ENCODE results near the gene CA5A. TPM values are rescaled to one million over a fixed set of nuclear protein-coding genes. Genes with fewer than 3 reads are reported as not detected.
"Not testable (repeated sequence)": the region's sequence is repeated elsewhere in the genome, so short reads cannot be mapped to it uniquely, and the experiment has no call there.

Gene CA5A
- polyA plus RNA-seq, 1 donor, result 0.03 TPM

GRCh38 chr16:87948119-87948545 lies 11.8 kb upstream of the CA5A start:
- no peak overlapping the region for H3K4me3 ChIP-seq (ENCODE audit: low read length)
- no peaks in the 10 kb centered on the region for H3K9me3 ChIP-seq (ENCODE audit: control insufficient read depth, low read depth, low read length)
- H3K4me1 ChIP-seq (ENCODE audit: control insufficient read depth, insufficient read depth, low read length), result peaks cover 26% of the 10 kb centered on the region
- peak; percentile 38 to 83 for DNase-seq
- no peaks in the 10 kb centered on the region for H3K36me3 ChIP-seq (ENCODE audit: control insufficient read depth, insufficient read depth, low read length)
- WGBS (ENCODE audit: insufficient coverage, low lambda C conversion rate), result no CpG with 5 or more reads among the region's 12 CpGs
- peak overlapping the region; percentile 53 for H3K27ac ChIP-seq (ENCODE audit: low read length)
- no peaks in the 10 kb centered on the region for H3K27me3 ChIP-seq (ENCODE audit: control insufficient read depth, insufficient read depth, low read length)

- no CpG with 5 or more reads among the region's 22 CpGs for WGBS (ENCODE audit: insufficient coverage, low lambda C conversion rate)
- Histone ChIP-seq H3K4me3 (ENCODE audit: low read length) (no peak overlapping the region), H3K4me1 (ENCODE audit: control insufficient read depth, insufficient read depth, low read length) (peaks cover 21% of the 10 kb centered on the region), H3K36me3 (ENCODE audit: control insufficient read depth, insufficient read depth, low read length) (no peaks in the 10 kb centered on the region), H3K27me3 (ENCODE audit: control insufficient read depth, insufficient read depth, low read length) (no peaks in the 10 kb centered on the region), H3K9me3 (ENCODE audit: control insufficient read depth, low read depth, low read length) (no peaks in the 10 kb centered on the region), H3K27ac (ENCODE audit: low read length) (peak overlapping the region; percentile 53)
- no peak for DNase-seq
Observed at GRCh38 chr16:87947356-87948118, 11.2 kb upstream of the CA5A start.

GRCh38 chr16:87946596-87947347 lies 10.4 kb upstream of the CA5A start:
- WGBS (ENCODE audit: insufficient coverage, low lambda C conversion rate), result no CpG with 5 or more reads among the region's 14 CpGs
- Histone ChIP-seq H3K27ac (ENCODE audit: low read length) (no peak overlapping the region), H3K4me3 (ENCODE audit: low read length) (no peak overlapping the region), H3K4me1 (ENCODE audit: control insufficient read depth, insufficient read depth, low read length) (peaks cover 19% of the 10 kb centered on the region), H3K9me3 (ENCODE audit: control insufficient read depth, low read depth, low read length) (no peaks in the 10 kb centered on the region), H3K27me3 (ENCODE audit: control insufficient read depth, insufficient read depth, low read length) (no peaks in the 10 kb centered on the region), H3K36me3 (ENCODE audit: control insufficient read depth, insufficient read depth, low read length) (no peaks in the 10 kb centered on the region)
- DNase-seq, result no peak

- peak; percentile 89 to 92 for DNase-seq
- peak overlapping the region; percentile 48 for H3K4me3 ChIP-seq (ENCODE audit: low read length)
- peaks cover 19% of the 10 kb centered on the region for H3K4me1 ChIP-seq (ENCODE audit: control insufficient read depth, insufficient read depth, low read length)
- no peaks in the 10 kb centered on the region for H3K9me3 ChIP-seq (ENCODE audit: control insufficient read depth, low read depth, low read length)
- H3K36me3 ChIP-seq (ENCODE audit: control insufficient read depth, insufficient read depth, low read length), result no peaks in the 10 kb centered on the region
- peak overlapping the region; percentile 52 for H3K27ac ChIP-seq (ENCODE audit: low read length)
- no peaks in the 10 kb centered on the region for H3K27me3 ChIP-seq (ENCODE audit: control insufficient read depth, insufficient read depth, low read length)
- WGBS (ENCODE audit: insufficient coverage, low lambda C conversion rate), result no CpG with 5 or more reads among the region's 22 CpGs
Observed at GRCh38 chr16:87945351-87946042, 9.2 kb upstream of the CA5A start.

- no peaks in the 10 kb centered on the region for H3K36me3 ChIP-seq (ENCODE audit: control insufficient read depth, insufficient read depth, low read length)
- H3K27ac ChIP-seq (ENCODE audit: low read length), result no peak overlapping the region
- no peak overlapping the region for H3K4me3 ChIP-seq (ENCODE audit: low read length)
- DNase-seq, result no peak
- no peaks in the 10 kb centered on the region for H3K27me3 ChIP-seq (ENCODE audit: control insufficient read depth, insufficient read depth, low read length)
- H3K4me1 ChIP-seq (ENCODE audit: control insufficient read depth, insufficient read depth, low read length), result peaks cover 2% of the 10 kb centered on the region
- H3K9me3 ChIP-seq (ENCODE audit: control insufficient read depth, low read depth, low read length), result no peaks in the 10 kb centered on the region
- no CpG with 5 or more reads among the region's 5 CpGs for WGBS (ENCODE audit: insufficient coverage, low lambda C conversion rate)
Observed at GRCh38 chr16:87942680-87943079, 6.4 kb upstream of the CA5A start.

GRCh38 chr16:87939562-87940423 lies 3.5 kb upstream of the CA5A start:
- H3K27me3 ChIP-seq (ENCODE audit: control insufficient read depth, insufficient read depth, low read length), result no peaks in the 10 kb centered on the region
- no peak overlapping the region for H3K27ac ChIP-seq (ENCODE audit: low read length)
- H3K4me1 ChIP-seq (ENCODE audit: control insufficient read depth, insufficient read depth, low read length), result no peaks in the 10 kb centered on the region
- no peaks in the 10 kb centered on the region for H3K9me3 ChIP-seq (ENCODE audit: control insufficient read depth, low read depth, low read length)
- H3K36me3 ChIP-seq (ENCODE audit: control insufficient read depth, insufficient read depth, low read length), result no peaks in the 10 kb centered on the region
- 100% methylated on average over 1 of the region's 13 CpGs for WGBS (ENCODE audit: insufficient coverage, low lambda C conversion rate)
- no peak overlapping the region for H3K4me3 ChIP-seq (ENCODE audit: low read length)
- no peak for DNase-seq

- Histone ChIP-seq H3K4me3 (ENCODE audit: low read length) (no peak overlapping the region), H3K4me1 (ENCODE audit: control insufficient read depth, insufficient read depth, low read length) (no peaks in the 10 kb centered on the region), H3K27me3 (ENCODE audit: control insufficient read depth, insufficient read depth, low read length) (no peaks in the 10 kb centered on the region), H3K27ac (ENCODE audit: low read length) (no peak overlapping the region), H3K9me3 (ENCODE audit: control insufficient read depth, low read depth, low read length) (no peaks in the 10 kb centered on the region), H3K36me3 (ENCODE audit: control insufficient read depth, insufficient read depth, low read length) (no peaks in the 10 kb centered on the region)
- no peak for DNase-seq
- no CpG with 5 or more reads among the region's 4 CpGs for WGBS (ENCODE audit: insufficient coverage, low lambda C conversion rate)
Observed at GRCh38 chr16:87938412-87938949, 2.2 kb upstream of the CA5A start.

- H3K27me3 ChIP-seq (ENCODE audit: control insufficient read depth, insufficient read depth, low read length); H3K36me3 ChIP-seq (ENCODE audit: control insufficient read depth, insufficient read depth, low read length); DNase-seq; H3K27ac ChIP-seq (ENCODE audit: low read length); H3K9me3 ChIP-seq (ENCODE audit: control insufficient read depth, low read depth, low read length); H3K4me1 ChIP-seq (ENCODE audit: control insufficient read depth, insufficient read depth, low read length); H3K4me3 ChIP-seq (ENCODE audit: low read length): not testable (repeated sequence)
- 100% methylated on average over 4 of the region's 7 CpGs for WGBS (ENCODE audit: insufficient coverage, low lambda C conversion rate)
Observed at GRCh38 chr16:87937231-87937542, 858 bp upstream of the CA5A start.

- H3K4me1 ChIP-seq (ENCODE audit: control insufficient read depth, insufficient read depth, low read length); H3K36me3 ChIP-seq (ENCODE audit: control insufficient read depth, insufficient read depth, low read length); H3K4me3 ChIP-seq (ENCODE audit: low read length); H3K9me3 ChIP-seq (ENCODE audit: control insufficient read depth, low read depth, low read length); H3K27ac ChIP-seq (ENCODE audit: low read length); H3K27me3 ChIP-seq (ENCODE audit: control insufficient read depth, insufficient read depth, low read length); DNase-seq: not testable (repeated sequence)
- WGBS (ENCODE audit: insufficient coverage, low lambda C conversion rate), result no CpG with 5 or more reads among the region's 14 CpGs
Observed at GRCh38 chr16:87936016-87936374, 334 bp downstream of the CA5A start.

All from large intestine (tissue), 3 donors.